ENCODE measurements around the gene FOXO6. TPM values are rescaled to one million over a fixed set of nuclear protein-coding genes. Genes with fewer than 3 reads are reported as not detected.

Gene FOXO6
- polyA plus RNA-seq, 1 donor (not counting 4 experiments of a cell fraction or from before 2014, with no cell fraction given), result not detected

DNA sequence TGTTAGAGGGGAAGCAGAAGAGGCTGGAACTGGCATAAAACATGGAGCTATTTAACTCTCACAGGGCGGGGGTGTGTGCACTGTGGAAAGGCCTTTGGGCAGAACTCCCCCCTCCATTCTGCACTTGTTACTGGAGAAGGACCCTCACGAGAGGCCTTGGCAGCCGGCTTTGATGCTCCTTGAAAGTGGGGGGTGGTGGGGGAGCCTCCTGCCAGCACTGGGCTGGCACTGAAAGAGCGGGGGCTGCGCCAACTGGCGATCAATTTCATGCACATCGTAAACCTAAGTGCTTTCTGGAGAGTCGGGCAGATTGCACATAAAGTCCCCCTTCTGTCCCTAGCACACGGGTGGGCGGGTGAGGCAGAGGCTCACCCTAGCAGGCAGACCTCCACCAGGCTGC is 28.9 kb downstream of the FOXO6 start:
- H3K27me3 ChIP-seq (ENCODE audit: control insufficient read depth, extremely low read depth, insufficient read depth, low read length), result peaks cover 45% of the 10 kb centered on the region
- H3K4me2 ChIP-seq (ENCODE audit: control insufficient read depth, extremely low read depth, insufficient read depth, low read depth, low read length), result no peak overlapping the region
- no peaks in the 10 kb centered on the region for H3K9me1 ChIP-seq (ENCODE audit: control insufficient read depth, extremely low read depth, insufficient read depth, low read length)
- dilution Hi-C loops (cut with MboI; ENCODE audit: extremely low pct_ligation_motif_present, low sequenced_read_pairs), result no loop called here
- no peak overlapping the region for H3K4me3 ChIP-seq (ENCODE audit: control insufficient read depth in 2 of 3, extremely low read depth in 1 of 3, insufficient read depth in 2 of 3, low read depth in 1 of 3, low read length in 3 of 3)
- H3K27ac ChIP-seq (ENCODE audit: control insufficient read depth, insufficient read depth, low read length), result no peak overlapping the region
- FAIRE-seq (no peak), DNase-seq (ENCODE audit: low read depth, low spot score) (no peak)
- H3K9me3 ChIP-seq (ENCODE audit: control insufficient read depth, low read depth, low read length), result no peaks in the 10 kb centered on the region
- H4K20me1 ChIP-seq (ENCODE audit: control insufficient read depth, extremely low read depth, insufficient read depth, low read length), result no peaks in the 10 kb centered on the region
- no peaks in the 10 kb centered on the region for H3K79me2 ChIP-seq (ENCODE audit: control insufficient read depth, insufficient read depth, low read length)
- no peaks in the 10 kb centered on the region for H3K4me1 ChIP-seq (ENCODE audit: control insufficient read depth, extremely low read depth, insufficient read depth, low read length)
- H3K9ac ChIP-seq (ENCODE audit: control insufficient read depth, extremely low read depth, insufficient read depth, low read length), result no peak overlapping the region
- H2AFZ ChIP-seq (ENCODE audit: control insufficient read depth, low read length), result no peak overlapping the region
- no peaks in the 10 kb centered on the region for H3K36me3 ChIP-seq (ENCODE audit: control insufficient read depth in 2 of 2, extremely low read depth in 1 of 2, insufficient read depth in 2 of 2, low read length in 2 of 2)
- TF ChIP-seq, protein P1, sequence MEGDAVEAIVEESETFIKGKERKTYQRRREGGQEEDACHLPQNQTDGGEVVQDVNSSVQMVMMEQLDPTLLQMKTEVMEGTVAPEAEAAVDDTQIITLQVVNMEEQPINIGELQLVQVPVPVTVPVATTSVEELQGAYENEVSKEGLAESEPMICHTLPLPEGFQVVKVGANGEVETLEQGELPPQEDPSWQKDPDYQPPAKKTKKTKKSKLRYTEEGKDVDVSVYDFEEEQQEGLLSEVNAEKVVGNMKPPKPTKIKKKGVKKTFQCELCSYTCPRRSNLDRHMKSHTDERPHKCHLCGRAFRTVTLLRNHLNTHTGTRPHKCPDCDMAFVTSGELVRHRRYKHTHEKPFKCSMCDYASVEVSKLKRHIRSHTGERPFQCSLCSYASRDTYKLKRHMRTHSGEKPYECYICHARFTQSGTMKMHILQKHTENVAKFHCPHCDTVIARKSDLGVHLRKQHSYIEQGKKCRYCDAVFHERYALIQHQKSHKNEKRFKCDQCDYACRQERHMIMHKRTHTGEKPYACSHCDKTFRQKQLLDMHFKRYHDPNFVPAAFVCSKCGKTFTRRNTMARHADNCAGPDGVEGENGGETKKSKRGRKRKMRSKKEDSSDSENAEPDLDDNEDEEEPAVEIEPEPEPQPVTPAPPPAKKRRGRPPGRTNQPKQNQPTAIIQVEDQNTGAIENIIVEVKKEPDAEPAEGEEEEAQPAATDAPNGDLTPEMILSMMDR (optimal IDR thresholded peaks at IDR 0.05 in 1 of 3, IDR thresholded peaks at IDR 0.05 in 1 of 3, conservative IDR thresholded peaks at IDR 0.05 in 1 of 3; ENCODE audit: extremely low read depth in 1 of 3, insufficient read depth in 2 of 3, low read length in 3 of 3), result no peak
- no peak for TF ChIP-seq EZH2 (IDR thresholded peaks at IDR 0.05; ENCODE audit: low read length)

DNA sequence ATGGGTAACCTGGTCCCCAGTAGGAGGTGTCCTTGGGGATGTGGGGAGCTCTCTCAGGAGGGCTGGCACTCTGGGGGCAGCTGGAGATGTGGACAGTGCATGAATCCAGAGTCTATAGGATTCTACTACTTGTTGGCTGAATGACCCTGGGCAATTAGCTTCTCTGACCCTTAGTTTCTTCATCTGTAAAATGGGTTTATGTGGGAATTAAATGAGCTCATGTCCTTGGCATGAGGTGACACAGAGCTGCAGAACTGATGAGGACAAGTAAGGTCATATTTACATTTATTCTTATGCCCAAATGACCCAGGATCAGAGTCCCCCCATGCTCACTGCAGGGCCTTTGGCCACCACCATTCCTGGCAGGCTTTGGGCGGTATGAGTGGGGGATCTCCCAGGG is 29.3 kb downstream of the FOXO6 start:
- H3K36me3 ChIP-seq (ENCODE audit: control insufficient read depth in 2 of 2, extremely low read depth in 1 of 2, insufficient read depth in 2 of 2, low read length in 2 of 2), result no peaks in the 10 kb centered on the region
- no peaks in the 10 kb centered on the region for H3K9me1 ChIP-seq (ENCODE audit: control insufficient read depth, extremely low read depth, insufficient read depth, low read length)
- H3K27me3 ChIP-seq (ENCODE audit: control insufficient read depth, extremely low read depth, insufficient read depth, low read length), result peaks cover 45% of the 10 kb centered on the region
- no peaks in the 10 kb centered on the region for H4K20me1 ChIP-seq (ENCODE audit: control insufficient read depth, extremely low read depth, insufficient read depth, low read length)
- no peak overlapping the region for H3K4me3 ChIP-seq (ENCODE audit: control insufficient read depth in 2 of 3, extremely low read depth in 1 of 3, insufficient read depth in 2 of 3, low read depth in 1 of 3, low read length in 3 of 3)
- dilution Hi-C loops (cut with MboI; ENCODE audit: extremely low pct_ligation_motif_present, low sequenced_read_pairs), result no loop called here
- no peak overlapping the region for H3K9ac ChIP-seq (ENCODE audit: control insufficient read depth, extremely low read depth, insufficient read depth, low read length)
- H3K9me3 ChIP-seq (ENCODE audit: control insufficient read depth, low read depth, low read length), result no peaks in the 10 kb centered on the region
- H3K4me1 ChIP-seq (ENCODE audit: control insufficient read depth, extremely low read depth, insufficient read depth, low read length), result no peaks in the 10 kb centered on the region
- no peaks in the 10 kb centered on the region for H3K79me2 ChIP-seq (ENCODE audit: control insufficient read depth, insufficient read depth, low read length)
- no peak overlapping the region for H2AFZ ChIP-seq (ENCODE audit: control insufficient read depth, low read length)
- TF ChIP-seq EZH2 (IDR thresholded peaks at IDR 0.05; ENCODE audit: low read length), result no peak
- TF ChIP-seq, protein P1 (optimal IDR thresholded peaks at IDR 0.05 in 1 of 3, IDR thresholded peaks at IDR 0.05 in 1 of 3, conservative IDR thresholded peaks at IDR 0.05 in 1 of 3; ENCODE audit: extremely low read depth in 1 of 3, insufficient read depth in 2 of 3, low read length in 3 of 3), result no peak
- H3K27ac ChIP-seq (ENCODE audit: control insufficient read depth, insufficient read depth, low read length), result no peak overlapping the region
- FAIRE-seq (no peak), DNase-seq (ENCODE audit: low read depth, low spot score) (no peak)
- H3K4me2 ChIP-seq (ENCODE audit: control insufficient read depth, extremely low read depth, insufficient read depth, low read depth, low read length), result no peak overlapping the region
